Muscle of back (tissue), 11 donors: Measurements from ENCODE around the gene RAPGEF1. TPM values are rescaled to one million over a fixed set of nuclear protein-coding genes. Genes with fewer than 3 reads are reported as not detected.
A peak's percentile ranks its signal among the peaks of the same experiment; 100 is the strongest.
"Not testable (repeated sequence)": the region's sequence is repeated elsewhere in the genome, so short reads cannot be mapped to it uniquely, and the experiment has no call there.

Experiments
- DNase-seq, 3 donors: peaks; one replicate each; pipeline versions ENCODE4 v3.0.0 to v3.0.0-alpha.2; 2013
- polyA plus RNA-seq, 10 donors: library from polyadenylated mRNA; unstranded; fragments of 120-200 nt; gene quantifications; one replicate each; pipeline ENCODE4 v1.2.1, GENCODE V29; 2013; ENCODE audit not compliant: insufficient read length in 10 of 10

RAPGEF1 gene
- polyA plus RNA-seq, 10 donors: 72.1 to 97.6 (median 81.1) TPM

GRCh38 chr9:131753751-131754150 is 13.9 kb upstream of the RAPGEF1 start:
- not testable (repeated sequence) for DNase-seq

- no peak for DNase-seq
Measured at GRCh38 chr9:131752231-131752884, 12.5 kb upstream of the RAPGEF1 start.

- DNase-seq: no peak
Measured at GRCh38 chr9:131748411-131748955, 8.6 kb upstream of the RAPGEF1 start.

- DNase-seq: peak in 2 of 3 donors; percentile 54 to 68
Measured at GRCh38 chr9:131747352-131747751, 7.5 kb upstream of the RAPGEF1 start.

GRCh38 chr9:131745610-131746009 is 5.7 kb upstream of the RAPGEF1 start:
- DNase-seq: no peak

- no peak for DNase-seq
Measured at GRCh38 chr9:131744720-131745201, 4.9 kb upstream of the RAPGEF1 start.

- DNase-seq: no peak
Measured at GRCh38 chr9:131744171-131744719, 4.4 kb upstream of the RAPGEF1 start.

- DNase-seq: no peak
Measured at GRCh38 chr9:131743501-131743900, 3.6 kb upstream of the RAPGEF1 start.

- DNase-seq: no peak
Measured at GRCh38 chr9:131743096-131743495, 3.2 kb upstream of the RAPGEF1 start.

GRCh38 chr9:131740898-131741297 is 1.0 kb upstream of the RAPGEF1 start:
- no peak for DNase-seq

- DNase-seq: peak in 1 of 3 donors; percentile 67
Measured at GRCh38 chr9:131739133-131739958, 530 bp downstream of the RAPGEF1 start.

- no peak for DNase-seq
Measured at GRCh38 chr9:131738293-131739132, 1.4 kb downstream of the RAPGEF1 start.

- DNase-seq: no peak
Measured at GRCh38 chr9:131737426-131737825, 2.5 kb downstream of the RAPGEF1 start.

- DNase-seq: no peak
Measured at GRCh38 chr9:131736431-131736830, 3.4 kb downstream of the RAPGEF1 start.

- no peak for DNase-seq
Measured at GRCh38 chr9:131735238-131736128, 4.4 kb downstream of the RAPGEF1 start.

GRCh38 chr9:131734781-131735180 is 5.1 kb downstream of the RAPGEF1 start:
- DNase-seq: no peak

- DNase-seq: no peak
Measured at GRCh38 chr9:131734165-131734610, 5.7 kb downstream of the RAPGEF1 start.

- DNase-seq: peak in 2 of 3 donors; percentile 49 to 79
Measured at GRCh38 chr9:131733541-131734061, 6.3 kb downstream of the RAPGEF1 start.

GRCh38 chr9:131732636-131733289 is 7.1 kb downstream of the RAPGEF1 start:
- DNase-seq: no peak
